Effector CD8-positive, alpha-beta T cell (primary cell): ENCODE measurements around the gene FAM50B.

Experiments
- DNase-seq: peaks from one replicate; lab custom pipeline; 2025; lab: John Stamatoyannopoulos, UW
- total RNA-seq, 4 experiments: gene quantifications; one replicate each; lab custom pipeline; 2026; lab: John Stamatoyannopoulos, UW

Gene FAM50B, protein sequence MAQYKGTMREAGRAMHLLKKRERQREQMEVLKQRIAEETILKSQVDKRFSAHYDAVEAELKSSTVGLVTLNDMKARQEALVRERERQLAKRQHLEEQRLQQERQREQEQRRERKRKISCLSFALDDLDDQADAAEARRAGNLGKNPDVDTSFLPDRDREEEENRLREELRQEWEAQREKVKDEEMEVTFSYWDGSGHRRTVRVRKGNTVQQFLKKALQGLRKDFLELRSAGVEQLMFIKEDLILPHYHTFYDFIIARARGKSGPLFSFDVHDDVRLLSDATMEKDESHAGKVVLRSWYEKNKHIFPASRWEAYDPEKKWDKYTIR
- 4.3 to 10.2 (median 7.1) reads per million in 4 experiments for total RNA-seq

DNA sequence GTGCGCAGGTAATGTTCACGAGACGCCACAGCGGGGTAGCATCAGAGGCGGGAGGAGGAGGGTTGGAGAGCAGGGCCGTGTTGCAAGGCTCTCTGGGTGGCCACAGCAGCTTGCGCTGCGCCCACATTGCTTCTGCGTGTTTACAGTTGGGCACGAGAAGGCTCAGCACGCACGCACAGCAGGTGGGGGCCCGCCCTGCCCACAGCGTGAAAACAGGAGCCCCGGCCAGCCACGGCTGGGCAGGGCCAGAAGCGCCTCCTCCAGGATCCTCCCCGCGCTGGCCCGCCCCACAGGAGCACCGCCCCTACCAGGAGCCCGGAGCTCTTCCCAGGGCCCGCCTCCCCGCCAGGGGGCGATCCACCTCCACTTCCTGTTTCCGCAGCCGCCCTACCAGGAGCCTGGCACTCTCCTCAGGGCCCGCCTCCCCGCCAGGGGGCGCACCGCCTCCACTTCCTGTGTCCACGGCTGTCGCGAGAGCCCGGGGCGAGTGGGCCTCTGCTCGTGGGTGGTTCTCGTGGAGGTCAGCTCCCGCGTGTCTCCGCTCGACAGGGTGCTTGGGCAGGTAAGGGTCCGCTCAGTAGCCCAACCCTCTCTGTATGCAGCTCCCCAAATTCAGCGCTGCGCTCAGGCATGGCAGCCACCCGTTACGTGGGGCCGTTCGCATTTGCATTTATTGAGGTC, at the start of gene FAM50B:
Gene FAM50B, plus strand, starts transcription at position 449 of the 681 bp plus-strand sequence. CDS start 439 bp downstream, outside the sequence.
- DNase-seq, result peak; percentile 85

DNA sequence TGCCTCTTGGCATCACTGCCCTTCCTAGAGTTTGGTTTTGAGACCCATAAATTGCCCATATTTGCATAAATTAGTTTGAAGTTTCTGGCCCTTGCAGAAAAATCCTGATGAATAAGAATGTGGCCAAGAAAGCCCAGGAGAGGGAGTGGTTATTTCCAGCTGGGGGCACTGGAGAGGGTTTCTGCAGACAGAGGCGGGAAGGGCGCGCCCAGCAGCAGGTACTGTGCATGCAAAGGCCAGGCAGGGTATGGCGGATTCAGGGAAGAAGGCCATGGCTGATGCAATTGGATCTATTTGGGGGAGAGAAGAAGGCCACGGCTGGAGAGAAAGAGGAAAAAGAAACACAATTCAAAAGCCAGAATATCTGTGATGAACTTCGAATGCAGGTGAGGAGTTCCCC, 49.5 kb upstream of the FAM50B start:
- DNase-seq, result no peak

DNA sequence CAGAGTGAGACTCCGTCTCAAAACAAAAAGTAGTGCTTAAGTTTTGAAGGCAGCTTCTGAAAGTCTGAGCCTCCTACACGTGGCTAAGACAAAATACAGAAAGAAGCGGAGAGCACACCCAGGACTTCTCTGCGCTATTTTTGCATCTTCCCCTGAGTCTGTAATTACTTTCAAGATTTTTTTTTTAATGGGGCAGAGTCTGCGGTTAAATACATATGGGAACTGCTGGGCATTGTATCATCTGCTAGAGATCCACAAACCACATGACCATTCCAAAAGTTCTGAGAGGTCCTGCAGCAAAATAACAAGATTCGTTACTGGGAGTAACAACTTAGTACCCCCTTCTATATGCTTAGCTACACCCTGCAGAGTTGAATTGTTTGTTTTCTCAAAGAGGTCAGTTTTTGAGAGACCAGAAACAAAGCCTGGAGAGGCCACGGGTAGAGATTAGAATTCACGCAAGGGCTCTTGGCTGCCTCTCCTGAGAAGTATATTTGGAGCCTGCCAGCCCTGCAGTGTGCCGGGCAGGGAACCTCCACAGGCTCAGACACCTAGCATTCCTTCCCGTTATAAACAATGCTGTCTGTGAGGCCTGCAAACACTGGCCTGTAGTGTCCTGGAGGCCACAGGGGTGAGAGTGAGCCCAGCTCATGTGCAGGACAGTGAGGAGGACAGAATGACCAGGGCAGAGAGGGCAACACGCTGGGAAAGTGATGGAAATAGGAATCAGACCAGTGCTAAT, 48.2 kb upstream of the FAM50B start:
- no peak for DNase-seq

DNA sequence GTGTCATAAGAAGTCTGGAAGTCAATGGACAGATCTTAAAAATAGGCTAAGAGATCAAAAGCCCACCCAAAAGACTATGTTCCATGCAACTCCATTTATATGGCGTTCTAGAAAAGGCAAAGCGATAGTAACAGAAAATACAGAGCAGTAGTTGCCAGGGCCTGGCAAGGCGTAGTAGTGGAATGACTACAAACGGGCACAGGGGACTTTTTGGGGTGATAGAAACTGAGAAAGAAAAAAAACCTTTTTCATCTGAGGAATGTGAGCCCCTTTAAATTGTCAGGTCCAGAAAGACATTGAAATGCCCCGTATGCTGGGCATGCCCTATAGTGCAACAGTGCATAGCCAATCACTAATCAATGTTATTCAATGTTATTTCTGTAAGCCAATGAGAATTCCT, 47.2 kb upstream of the FAM50B start:
- no peak for DNase-seq

DNA sequence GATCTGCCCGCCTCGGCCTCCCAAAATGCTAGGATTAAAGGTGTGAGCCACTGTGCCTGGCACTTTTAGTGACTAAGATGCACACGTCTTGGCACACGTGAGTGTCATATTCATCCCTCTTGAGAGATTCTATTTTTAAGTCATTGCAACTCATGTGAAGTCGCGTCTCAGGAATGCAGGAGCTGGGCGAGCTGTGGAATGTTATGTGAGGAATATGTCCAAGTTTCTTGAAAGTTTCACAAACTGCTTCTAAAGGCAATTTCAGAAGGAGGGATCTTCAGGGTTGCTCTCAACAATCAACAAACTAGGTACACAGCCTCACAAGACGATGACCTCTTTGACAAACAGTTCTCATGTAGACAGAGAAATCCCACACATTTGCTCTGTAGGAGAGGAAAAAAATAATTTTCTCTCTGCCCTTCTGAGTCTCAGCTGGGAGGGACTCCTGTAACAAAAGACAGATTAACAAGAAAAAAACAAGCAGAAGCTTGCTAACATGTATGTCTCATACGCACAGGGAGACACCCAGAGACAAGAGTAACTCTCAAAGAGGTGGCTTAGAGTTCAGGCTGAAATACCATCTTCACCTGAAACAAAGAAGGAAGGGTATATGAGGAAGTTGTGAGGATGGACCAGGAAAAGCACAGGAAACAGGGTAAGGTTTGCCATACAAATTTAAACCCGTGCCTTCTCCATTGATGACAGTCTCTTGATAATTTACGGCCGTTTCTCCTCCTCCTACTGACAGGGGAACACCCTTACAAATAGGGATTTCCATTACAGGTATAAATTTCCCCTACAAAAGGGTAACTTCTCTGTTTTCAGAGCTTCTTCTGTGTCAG, 45.3 kb upstream of the FAM50B start:
- DNase-seq, result no peak

DNA sequence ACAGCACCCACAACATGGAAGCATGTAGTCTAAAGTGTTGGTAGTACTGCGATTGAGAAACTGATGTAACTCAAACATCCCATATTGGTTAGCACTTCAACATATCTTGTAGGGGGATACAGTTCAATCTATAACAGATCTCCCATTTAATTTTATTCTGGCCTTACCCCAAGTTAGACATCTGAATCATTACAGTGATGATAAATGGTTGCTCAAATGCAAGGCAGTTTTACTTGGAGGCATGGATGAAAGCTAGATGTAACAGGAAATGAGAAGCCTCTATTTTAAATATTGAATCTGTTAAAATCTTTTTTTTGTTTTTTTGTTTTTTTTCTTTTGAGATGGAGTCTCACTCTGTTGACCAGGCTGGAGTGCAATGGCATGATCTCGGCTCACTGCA, 44.2 kb upstream of the FAM50B start:
- no peak for DNase-seq

DNA sequence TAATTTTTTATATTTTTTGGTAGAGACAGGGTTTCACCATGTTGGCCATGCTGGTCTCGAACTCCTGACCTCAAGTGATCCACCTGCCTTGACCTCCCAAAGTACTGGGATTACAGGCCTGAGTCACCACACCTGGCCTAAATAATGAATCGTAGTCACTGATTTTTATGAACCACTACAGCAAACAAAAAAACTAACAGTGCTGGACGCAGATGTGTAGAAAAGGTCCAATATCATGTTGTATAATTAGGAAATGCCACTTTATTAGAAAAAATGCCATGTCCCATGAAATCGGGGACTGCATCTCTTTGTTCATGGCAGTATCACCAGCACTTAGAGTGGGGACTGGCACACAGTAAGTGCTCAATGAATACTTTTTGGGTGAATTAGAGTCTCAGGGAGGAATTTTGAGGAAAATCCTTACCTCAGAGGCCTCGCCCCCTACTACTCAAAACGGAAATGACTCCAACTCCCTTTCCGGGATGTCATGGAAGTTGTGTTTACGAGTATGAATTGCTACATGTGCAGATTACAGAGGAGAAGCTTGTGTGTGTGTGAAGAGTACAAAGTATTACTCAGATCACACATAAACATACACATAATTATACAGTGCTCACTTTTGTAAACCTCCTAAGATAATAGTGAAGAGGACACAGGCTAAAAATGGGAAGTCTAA, 43.6 kb upstream of the FAM50B start:
- DNase-seq, result no peak

DNA sequence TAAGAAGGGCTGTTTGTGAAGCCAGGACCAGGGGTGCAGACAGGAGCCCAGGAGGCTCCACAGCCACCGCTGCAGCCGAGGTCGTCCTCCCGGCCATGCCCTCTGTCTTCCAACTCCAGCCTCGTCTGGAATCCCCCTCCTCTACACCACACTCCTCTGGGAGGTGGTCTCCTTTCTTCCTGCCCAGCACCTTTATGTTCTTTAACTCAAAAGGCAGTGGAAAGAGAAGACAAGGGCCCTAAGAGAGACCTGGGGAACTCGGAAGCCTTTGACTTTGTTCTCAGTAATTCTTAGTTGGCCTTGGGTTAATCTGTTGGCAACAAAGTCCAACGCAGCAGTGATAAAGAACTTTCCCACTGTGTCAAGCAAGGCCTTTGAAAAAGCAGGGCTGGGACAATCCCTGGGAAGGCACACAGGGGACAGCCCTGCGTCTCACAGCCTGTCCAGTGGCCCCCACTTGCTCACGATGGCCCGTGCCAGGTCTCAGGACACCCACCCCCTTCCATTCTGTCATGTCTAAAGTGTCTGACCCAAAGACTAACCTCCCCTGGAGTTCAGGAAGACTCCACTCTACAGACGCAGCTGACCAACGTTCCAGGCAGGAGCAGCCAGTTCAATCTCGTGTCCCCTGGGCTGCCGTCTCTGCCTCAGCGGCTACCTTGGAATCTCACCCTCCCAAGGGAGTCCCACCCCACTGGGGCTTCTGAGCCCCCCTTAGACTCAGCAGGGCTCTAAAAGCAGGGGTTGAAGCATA, 42.8 kb upstream of the FAM50B start:
- DNase-seq, result no peak

DNA sequence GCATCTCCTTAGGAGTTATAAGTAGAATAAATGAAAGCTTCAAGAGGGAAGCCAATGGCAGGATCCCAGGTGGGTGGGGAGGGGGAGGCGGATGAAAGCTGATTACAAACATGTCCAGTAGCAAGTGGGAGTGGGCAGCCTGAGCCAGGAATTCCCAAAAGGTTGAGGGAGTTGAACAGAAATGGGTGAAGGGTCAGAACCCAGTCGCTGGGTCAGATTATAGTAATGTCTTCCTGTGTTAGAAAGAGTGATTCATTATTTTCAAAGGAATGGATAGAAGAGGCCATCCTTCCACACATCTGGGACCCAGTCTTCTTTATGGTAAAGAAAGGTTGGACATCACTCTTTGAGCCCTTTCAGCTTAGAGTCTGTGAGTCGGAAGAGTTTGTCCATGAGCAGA, 41.0 kb upstream of the FAM50B start:
- DNase-seq, result no peak

DNA sequence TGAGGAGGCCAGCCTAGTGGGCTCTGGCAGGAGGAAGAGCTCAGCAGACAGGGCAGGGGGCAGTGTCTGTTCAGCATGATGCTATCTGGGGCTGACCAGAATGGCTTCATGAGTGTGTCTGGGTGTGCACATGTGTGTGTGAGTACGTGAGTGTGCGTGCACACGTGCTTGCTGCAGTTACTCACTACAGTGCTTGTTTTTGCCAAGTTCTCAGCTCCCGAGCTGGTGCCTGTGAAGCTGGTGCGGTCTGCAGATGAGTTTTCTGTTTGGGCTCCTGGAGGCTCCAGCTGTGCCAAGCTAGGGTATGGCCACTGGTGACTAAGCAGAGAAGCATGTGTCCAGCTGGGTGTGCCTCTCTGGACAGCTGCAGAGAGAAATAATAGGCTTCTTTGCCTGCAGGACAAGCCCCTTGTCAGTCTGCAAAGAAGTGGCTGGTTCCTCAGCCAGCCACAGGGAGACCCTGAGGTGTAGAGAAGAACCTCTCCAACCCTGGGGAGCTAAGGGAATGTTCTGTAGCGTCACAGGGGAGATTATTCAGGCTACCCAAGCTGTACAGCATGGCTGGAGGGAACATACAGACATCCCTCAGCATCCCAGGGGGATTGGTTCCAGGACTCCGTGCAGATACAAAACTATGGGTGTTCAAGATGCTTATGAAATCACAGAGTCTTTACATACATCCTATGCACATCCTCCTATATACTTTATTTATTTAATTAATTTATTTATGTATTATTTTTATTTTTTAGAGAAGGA, 40.2 kb upstream of the FAM50B start:
- DNase-seq, result no peak

DNA sequence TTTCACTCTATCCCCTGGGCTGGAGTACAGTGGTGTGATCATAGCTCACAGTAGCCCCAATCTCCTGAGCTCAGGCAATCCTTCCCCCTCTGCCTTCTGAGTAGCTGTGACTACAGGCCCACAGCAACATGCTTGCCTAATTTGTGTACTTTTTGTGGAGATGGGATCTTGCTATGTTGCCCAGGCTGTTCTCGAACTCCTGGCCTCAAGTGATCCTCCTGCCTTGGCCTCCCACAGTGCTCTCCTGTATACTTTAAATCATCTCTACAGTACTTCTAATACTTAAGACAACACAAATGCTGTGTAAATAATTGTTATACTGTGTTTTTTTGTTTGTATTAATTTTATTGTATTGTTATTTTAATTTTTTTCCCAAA, 39.7 kb upstream of the FAM50B start:
- no peak for DNase-seq

DNA sequence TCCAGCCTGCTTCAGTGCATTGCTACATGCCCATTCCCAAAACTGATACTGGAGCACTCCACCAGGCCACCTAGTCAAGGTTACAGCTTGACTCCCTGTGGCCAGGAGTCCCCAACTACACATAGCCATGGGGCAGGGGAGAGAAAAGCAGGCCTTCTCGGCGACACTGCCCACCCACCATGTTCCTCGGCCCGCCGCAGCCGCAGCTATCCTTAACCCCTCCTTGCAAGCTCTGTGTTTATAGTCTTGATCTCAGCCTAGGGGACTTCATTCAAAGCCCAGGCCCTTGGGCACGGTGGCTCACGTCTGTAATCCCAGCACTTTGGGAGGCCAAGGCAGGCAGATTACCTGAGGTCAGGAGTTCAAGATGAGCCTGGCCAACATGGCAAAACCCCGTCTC, 39.2 kb upstream of the FAM50B start:
- no peak for DNase-seq

DNA sequence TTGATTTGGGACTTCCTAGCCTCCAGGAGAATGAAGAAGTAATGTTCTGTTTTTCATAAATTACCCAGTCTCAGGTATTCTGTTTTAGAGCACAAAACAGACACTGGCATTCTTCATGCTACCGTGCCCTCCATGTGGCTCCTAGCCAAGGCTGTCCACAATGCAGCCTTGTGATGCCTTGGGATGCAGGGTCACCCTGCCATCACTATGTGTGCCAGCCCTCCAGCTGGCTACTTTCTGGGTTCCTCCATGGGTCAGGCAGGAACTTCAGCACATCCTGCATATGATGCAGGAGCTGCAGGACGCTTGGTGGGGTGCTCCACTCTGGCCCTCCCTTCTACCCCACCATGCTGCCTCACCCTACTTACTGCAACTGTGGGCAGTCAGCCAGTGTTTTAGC, 38.0 kb upstream of the FAM50B start:
- DNase-seq, result no peak

DNA sequence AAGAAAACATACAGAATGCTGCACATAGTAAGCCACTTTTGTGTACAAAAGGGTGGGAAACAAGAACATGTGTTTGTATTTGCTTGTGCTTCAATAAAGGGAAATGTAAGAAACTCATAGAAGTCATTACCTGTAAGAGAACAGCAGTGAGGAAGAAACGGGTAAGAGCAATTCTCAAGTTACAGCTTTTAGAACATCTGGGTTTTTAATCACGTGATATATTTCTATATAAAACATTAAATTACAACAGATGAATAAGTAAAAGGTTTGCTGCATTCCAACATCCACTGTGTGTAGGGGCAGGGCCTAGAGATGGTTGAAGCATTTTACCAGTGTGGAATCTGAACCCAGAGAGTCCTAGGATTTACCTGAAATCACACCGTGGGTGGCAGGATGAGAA, 36.6 kb upstream of the FAM50B start:
- no peak for DNase-seq

DNA sequence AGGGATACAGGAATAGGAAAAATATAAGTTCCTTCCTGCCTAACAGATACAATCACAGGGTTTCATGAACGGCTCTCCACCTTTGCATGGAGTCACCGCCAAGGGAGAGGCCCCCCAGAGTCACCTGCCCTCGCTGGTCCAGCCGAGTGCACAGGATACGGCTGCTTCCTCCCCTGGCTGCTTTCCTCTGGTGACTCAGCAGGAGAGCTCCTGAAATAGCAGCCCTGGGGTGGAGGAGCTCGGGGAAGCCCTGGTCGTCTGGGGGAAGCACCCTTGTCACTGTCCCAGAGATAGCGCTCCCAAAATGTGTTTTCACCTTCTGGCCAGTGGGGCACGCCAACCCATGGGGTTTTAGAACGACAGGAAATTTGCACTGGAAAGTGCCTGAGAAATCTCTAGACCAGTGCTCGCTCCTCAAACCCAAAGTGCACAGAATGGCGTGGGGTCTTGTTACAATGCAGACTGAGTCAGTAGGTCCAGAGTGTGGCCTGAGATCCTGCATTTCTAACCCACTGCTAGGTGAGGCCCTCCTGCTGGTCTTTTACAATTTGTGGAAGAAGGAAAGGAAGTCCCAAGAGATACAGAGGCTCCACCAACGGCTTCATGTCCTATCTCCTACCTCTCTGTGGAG, 35.9 kb upstream of the FAM50B start:
- no peak for DNase-seq

DNA sequence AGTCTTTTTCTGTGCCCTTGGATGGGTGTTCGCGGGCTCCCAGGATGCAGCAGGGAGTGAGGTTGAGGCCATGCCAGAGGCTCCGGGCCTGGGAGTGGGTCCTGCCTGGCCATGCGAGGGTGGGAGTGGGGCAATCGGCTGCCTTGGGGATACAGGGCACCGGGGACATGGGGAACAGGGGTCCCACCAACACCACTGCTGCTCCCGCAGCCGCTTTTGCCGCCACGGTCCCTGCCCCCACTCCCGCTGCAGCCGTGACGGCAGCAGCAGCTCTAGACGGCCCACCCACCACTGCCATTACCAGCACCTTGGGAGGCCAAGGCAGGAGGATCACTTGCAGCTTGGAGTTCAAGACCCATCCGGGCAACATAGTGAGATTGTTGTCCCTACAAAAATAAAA, 35.3 kb upstream of the FAM50B start:
- no peak for DNase-seq

DNA sequence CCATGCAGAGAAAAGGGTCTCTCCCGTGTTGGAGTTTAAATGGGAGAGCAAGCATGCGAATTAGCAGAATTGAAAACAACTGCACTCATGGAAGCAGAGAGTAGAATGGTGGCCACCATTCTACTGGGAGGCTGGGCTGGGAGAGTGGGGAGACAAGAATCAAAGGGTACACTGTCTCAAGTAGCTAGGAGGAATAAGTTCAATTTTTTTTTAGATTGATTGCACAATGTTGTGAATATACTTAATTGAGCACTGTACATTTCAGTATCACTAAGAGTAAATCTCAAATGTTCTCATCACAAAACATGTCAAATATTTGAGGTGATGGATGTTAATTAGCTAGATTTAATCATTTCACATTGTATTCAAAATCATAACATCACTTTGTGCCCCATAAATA, 34.6 kb upstream of the FAM50B start:
- DNase-seq, result no peak

DNA sequence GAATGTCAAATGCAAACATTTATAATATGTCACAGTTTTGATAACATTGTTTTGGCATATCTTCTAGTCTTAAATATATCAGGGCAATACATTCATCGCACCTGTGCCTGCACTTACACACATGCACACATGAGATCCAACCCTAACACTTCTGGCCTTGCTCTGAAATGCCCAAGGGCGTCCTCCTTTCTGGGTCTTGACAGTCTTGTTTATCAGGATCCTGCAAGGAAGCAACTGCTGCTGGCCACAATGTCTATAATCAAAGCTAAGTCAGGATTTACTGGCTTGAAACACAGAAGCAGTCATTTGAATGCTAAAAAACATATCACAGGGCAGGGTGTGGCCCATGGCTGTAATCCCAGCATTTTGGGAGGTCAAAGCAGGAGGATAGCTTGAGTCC, 32.9 kb upstream of the FAM50B start:
- DNase-seq, result no peak
